ENCODE data around the gene RAB35. TPM values are rescaled to one million over a fixed set of nuclear protein-coding genes. Genes with fewer than 3 reads are reported as not detected.

The RAB35 gene
- total and polyA plus RNA-seq, 2 of the 4 experiments (the other 2 are of a cell fraction), result 32.6 to 49.6 TPM

GRCh38 chr12:120158351-120158750 is 41.8 kb upstream of the RAB35 start:
- TF ChIP-seq CTCF (conservative IDR thresholded peaks at IDR 0.05; ENCODE audit: low read depth, low read length) (no peak), USF2 (IDR thresholded peaks at IDR 0.05; ENCODE audit: low read depth, low read length) (no peak), MAFK (IDR thresholded peaks at IDR 0.05; ENCODE audit: low read depth, low read length) (no peak), CHD1 (IDR thresholded peaks at IDR 0.05; ENCODE audit: low read depth, low read length) (no peak), RAD21 (IDR thresholded peaks at IDR 0.05; ENCODE audit: low read length) (no peak), FOS (IDR thresholded peaks at IDR 0.05; ENCODE audit: low read depth, low read length) (no peak), SMC3 (IDR thresholded peaks at IDR 0.05; ENCODE audit: low read depth, low read length) (no peak), POLR2A (IDR thresholded peaks at IDR 0.05; ENCODE audit: low read depth, low read length) (no peak), RFX5 (IDR thresholded peaks at IDR 0.05; ENCODE audit: low read depth, low read length) (no peak), ELK1 (IDR thresholded peaks at IDR 0.05; ENCODE audit: borderline replicate concordance, low read depth, low read length) (no peak), CEBPB (IDR thresholded peaks at IDR 0.05; ENCODE audit: low read depth, low read length) (no peak), MAZ (IDR thresholded peaks at IDR 0.05; ENCODE audit: borderline replicate concordance, low read depth, low read length) (no peak), BHLHE40 (IDR thresholded peaks at IDR 0.05; ENCODE audit: low read depth, low read length) (no peak)
- in situ Hi-C loops (cut with MboI; ENCODE audit: low sequenced_read_pairs), result no loop called here
- H3K27ac ChIP-seq (ENCODE audit: insufficient read depth, low read length), result no peak overlapping the region
- no peak overlapping the region for H4K5ac ChIP-seq (ENCODE audit: low read depth, low read length)
- H3K56ac ChIP-seq (ENCODE audit: extremely low read depth, insufficient read depth, low read length), result no peak overlapping the region
- no peak overlapping the region for H3K4me3 ChIP-seq (ENCODE audit: insufficient read depth, low read depth, low read length)
- H2BK5ac ChIP-seq (ENCODE audit: low read depth, low read length, poor library complexity, severe bottlenecking), result no peak overlapping the region
- H3K9ac ChIP-seq (ENCODE audit: low read depth, low read length), result no peak overlapping the region
- H2AK9ac ChIP-seq (replicated peaks; ENCODE audit: low read depth, low read length, poor library complexity), result no peak overlapping the region
- no peak overlapping the region for H4K8ac ChIP-seq (ENCODE audit: low read depth in 2 of 2, low read length in 2 of 2)
- H3K4me2 ChIP-seq (ENCODE audit: low read depth, low read length), result no peak overlapping the region
- H3K23ac ChIP-seq (ENCODE audit: low read depth, low read length), result no peak overlapping the region
- no peaks in the 10 kb centered on the region for H3K9me3 ChIP-seq (ENCODE audit: control insufficient read depth, insufficient read depth, low read length)
- ChIA-PET CTCF (no interaction called here), POLR2A (ENCODE audit: unreplicated experiment) (no interaction called here)
- H4K91ac ChIP-seq (ENCODE audit: insufficient read depth, low read depth, low read length), result no peak overlapping the region
- H3K14ac ChIP-seq (replicated peaks; ENCODE audit: low read depth, low read length), result no peak overlapping the region
- H2BK120ac ChIP-seq (ENCODE audit: low read depth, low read length), result no peak overlapping the region
- DNase-seq, result no peak
- peaks cover 4% of the 10 kb centered on the region for H4K20me1 ChIP-seq (ENCODE audit: insufficient read depth, low read length)
- no peak overlapping the region for H3K4ac ChIP-seq (ENCODE audit: low read depth, low read length)
- H2BK20ac ChIP-seq (ENCODE audit: low read depth, low read length), result no peak overlapping the region
- no peak overlapping the region for H2AK5ac ChIP-seq (ENCODE audit: low read depth, low read length)
- H3K36me3 ChIP-seq (ENCODE audit: control insufficient read depth, insufficient read depth, low read length), result peaks cover 89% of the 10 kb centered on the region
- dilution Hi-C loops (cut with HindIII; ENCODE audit: low sequenced_read_pairs, unreplicated experiment), result no loop called here
- H3K27me3 ChIP-seq (ENCODE audit: control insufficient read depth, insufficient read depth, low read length), result no peaks in the 10 kb centered on the region
- no peak overlapping the region for H2AFZ ChIP-seq (replicated peaks; ENCODE audit: low read length, poor library complexity)
- intact Hi-C loops (cut with micrococcal nuclease), result no loop called here
- no peak for ATAC-seq (ENCODE audit: low read depth)
- no TSS peak for BruUV-seq (replicated peaks)
- 90% methylated on average over 2 of the region's 10 CpGs; no CpG with 5 or more reads in 1 of the 2 experiments for WGBS, 2 experiments (ENCODE audit: extremely low coverage in 2 of 2, insufficient read length in 1 of 2)
- H3K4me1 ChIP-seq (ENCODE audit: control insufficient read depth, insufficient read depth, low read length), result no peaks in the 10 kb centered on the region
- H3K18ac ChIP-seq (ENCODE audit: low read depth, low read length), result no peak overlapping the region
- H2BK15ac ChIP-seq (ENCODE audit: low read depth, low read length), result no peak overlapping the region
- no peaks in the 10 kb centered on the region for H3K9me1 ChIP-seq (ENCODE audit: insufficient read depth, low read length)
- H3K79me1 ChIP-seq (ENCODE audit: low read depth in 1 of 2, low read length in 2 of 2), result peaks cover 9 to 15% of the 10 kb centered on the region in 2 experiments; a peak in 2 of 4 replicates

Measured in IMR-90 (cell line).